Activated CD4-positive, CD25-positive, alpha-beta regulatory T cell treated with anti-CD3 and anti-CD28 coated beads, Interleukin-2, amount 50 U/mL, for 16 hours (primary cell): ENCODE data around the gene FRMD8.

ENCODE experiments used
- DNase-seq: peaks from one replicate; pipeline ENCODE4 v3.0.0-alpha.2; 2020; ENCODE audit warnings: low read depth, low spot score

Gene FRMD8, protein sequence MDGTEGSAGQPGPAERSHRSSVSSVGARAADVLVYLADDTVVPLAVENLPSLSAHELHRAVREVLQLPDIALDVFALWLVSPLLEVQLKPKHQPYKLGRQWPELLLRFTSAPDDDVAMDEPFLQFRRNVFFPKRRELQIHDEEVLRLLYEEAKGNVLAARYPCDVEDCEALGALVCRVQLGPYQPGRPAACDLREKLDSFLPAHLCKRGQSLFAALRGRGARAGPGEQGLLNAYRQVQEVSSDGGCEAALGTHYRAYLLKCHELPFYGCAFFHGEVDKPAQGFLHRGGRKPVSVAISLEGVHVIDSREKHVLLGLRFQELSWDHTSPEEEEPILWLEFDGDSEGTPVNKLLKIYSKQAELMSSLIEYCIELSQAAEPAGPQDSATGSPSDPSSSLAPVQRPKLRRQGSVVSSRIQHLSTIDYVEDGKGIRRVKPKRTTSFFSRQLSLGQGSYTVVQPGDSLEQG

DNA sequence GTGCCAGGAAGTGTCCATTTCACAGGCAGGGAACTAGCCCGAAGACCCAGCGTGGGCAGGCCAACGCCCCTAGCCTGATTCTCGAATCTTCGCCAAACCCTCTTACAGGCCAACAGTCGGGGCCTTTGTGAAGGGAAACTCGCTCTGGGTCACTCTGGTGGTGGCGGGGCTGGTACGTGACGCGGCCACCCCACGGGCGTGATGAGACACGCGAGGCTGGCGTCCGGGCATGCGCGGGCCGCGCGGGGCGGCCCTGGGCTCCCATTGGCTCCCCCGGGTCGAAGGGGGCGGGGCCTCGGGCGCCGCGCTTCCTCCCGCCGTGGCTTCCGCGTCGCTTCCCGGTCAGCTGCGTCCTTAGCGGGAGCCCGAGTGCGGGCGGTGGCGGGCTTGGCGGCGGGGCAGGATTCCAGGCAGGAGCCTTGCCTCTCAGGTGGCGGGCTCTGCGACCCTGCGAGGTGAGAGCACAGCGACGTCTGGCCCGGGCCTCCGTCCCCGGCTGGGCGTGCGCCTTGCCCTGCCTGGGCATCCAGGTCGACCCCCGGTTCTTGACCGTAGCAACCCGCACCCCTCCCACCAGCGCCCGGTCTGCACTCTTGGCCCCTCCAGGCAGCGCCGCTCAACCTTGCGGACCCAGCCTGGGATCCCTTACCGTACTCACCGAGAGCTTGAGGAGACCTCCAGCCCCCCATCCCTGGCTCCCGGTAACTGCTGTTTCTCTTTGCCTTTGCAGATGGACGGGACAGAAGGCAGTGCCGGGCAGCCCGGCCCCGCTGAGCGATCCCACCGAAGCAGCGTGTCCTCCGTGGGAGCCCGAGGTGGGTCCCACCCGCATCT is at the start of gene FRMD8:
TSS of gene FRMD8 (plus strand) at position 331 of the 834 bp plus-strand sequence. CDS start at position 731, 400 bp downstream.
- DNase-seq, result peak; percentile 77

DNA sequence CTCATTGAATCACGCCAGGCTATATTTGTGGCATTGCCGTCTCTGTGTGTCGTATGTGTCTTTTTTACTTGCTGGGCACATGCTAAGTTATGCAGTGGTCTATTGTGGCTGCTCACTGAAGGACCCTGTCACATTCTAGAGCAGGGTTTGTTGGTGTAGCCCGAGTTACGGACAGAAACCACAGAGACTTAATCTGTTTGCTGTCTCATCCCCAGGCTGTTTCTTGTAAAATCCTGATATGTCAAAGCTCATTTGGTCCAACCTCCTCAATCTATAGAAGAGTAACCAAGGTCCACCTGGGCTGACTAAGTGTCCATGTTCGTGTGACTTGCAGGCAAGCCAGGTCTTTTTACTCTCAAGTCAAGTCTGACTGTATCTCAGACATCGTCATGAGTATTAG is 47.8 kb upstream of the FRMD8 start:
- DNase-seq, result no peak

DNA sequence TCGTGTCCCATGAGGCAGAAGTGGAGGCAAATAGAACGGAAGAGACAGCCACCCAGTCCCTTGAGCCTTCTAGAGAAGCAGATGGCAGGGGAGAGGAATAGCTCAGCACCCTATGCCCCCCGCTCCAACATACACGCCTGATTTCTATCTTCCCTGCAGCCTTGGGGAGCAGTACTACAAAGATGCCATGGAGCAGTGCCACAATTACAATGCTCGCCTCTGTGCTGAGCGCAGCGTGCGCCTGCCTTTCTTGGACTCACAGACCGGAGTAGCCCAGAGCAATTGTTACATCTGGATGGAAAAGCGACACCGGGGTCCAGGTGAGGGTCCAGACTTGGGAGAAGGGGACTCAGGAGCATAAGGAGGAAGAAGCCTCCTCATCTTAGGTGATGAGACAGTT is 46.2 kb upstream of the FRMD8 start:
- no peak for DNase-seq

DNA sequence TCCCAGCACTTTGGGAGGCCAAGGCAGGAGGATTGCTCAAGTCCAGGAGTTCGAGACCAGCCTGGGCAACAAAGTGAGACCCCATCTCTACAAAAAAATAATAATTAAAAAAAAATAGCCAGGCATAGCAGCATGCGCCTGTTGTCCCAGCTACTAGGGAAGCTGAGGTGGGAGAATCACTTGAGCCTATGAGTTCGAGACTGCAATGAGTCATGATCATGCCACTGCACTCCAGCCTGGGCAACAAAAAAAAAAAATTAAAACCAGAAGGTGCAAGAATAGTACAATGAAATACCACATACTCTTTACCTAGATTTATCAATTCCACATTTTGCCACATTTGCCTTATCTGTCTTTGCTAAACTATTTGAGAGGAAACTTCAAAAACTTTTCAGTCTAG is 44.6 kb upstream of the FRMD8 start:
- DNase-seq, result no peak

DNA sequence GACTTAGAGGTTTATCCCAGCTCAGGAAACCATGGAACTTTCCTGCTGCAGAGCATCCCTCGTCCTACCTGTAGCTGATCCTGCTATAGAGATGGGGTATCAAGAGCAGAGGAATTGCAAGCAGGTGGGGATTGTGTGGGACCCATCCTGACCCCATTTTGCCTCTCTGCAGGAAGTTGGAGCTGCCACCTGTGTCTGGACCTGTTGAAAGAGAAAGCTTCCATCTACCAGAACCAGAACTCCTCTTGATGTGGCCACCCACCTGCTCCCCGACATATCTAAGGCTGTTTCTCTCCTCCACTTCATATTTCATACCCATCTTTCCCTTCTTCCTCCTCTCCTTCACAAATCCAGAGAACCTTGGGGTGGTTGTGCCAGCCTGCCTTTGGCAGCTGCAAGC is 34.9 kb upstream of the FRMD8 start:
- DNase-seq, result no peak

DNA sequence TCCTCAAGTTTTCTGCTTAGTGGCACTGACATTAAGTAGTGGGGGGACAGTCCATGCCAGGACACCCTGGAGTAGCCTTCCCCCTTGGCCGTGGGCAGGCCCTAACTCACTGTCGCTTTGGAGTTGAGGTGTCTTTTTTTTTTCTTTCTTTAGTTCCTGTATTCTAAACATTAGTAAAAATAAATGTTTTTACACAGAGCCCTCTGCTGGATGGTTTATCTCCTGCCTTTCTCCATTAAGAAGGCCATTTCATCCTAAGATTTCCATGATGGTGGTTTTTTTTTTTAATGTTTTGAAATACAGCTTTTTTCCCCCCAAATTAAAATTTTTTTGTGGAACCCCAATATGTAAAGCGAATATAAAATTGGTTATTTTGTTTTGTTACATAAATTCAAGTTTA is 33.7 kb upstream of the FRMD8 start:
- no peak for DNase-seq

DNA sequence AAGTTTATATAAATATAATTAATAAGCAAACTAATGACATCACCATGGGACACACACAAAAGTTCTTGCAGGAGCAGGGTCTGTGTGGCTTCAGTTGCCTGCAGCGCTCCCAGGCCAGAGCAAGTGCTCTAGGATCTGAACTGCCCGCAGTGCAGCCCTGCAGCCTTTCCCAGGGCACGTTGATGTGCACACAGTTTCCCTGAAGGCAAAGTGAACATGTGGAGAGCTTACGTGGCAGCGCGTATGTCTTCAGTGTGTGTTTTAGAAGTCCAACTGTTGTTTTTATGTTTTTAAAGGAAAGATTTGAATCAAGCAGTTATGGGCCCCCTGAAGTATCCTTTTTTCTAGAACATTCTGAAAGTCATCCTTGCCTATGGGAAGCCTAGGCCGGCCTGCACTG is 33.1 kb upstream of the FRMD8 start:
- DNase-seq, result no peak

DNA sequence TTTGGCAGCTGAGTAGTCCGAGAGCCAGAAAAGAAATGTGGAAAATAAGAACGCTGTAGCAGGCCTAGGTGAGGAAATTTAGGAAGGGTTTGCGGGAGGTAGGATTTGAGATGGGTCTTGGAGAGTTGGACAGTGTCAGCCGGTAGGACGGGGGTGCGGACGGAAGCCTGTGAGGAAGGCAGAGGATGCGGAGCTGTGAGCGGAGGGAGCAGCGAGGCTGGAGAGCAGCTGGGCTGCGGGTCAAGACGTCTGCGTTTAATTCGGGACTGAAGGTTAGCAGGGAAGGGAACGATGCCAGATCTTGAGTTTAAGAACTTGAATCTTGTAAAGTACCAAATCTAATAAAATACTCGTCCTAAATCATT is 32.6 kb upstream of the FRMD8 start:
- no peak for DNase-seq

DNA sequence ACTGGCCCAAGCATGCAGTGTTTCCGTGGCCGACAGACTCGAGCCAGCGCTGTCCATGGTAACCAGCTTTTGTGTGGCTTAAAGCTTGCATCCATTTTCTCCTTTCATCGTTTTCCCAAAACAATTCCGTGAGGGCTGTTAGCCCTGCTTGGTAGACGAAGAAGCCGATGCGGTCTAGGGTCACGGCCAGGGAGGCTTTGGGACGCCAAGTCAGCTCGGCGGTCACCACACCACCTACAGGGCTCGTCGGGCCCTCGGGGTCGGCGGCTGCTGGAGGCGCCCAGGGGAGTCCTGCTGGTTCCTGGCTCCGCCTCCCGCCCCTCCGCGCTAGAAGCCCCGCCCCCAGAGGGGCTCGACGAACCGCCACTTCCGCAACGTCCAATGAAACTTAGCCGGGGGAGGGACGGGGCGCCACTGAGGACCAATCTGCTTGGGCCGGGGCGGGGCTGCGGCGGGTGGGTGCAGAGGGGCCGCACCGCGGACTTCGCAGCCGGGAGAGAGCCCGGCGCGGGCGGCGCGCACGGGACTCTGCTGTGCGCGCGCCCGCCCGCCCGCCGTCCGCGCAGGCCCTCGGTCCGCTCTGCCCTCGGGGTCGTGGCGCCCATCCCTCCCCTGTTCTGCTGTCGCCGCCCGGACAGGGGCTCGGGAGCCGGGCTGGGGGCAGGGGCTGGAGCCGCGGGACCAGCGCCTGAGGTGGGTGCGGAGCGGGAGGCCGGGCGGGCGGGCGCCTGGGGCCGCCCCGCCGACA is 32.0 kb upstream of the FRMD8 start, which contains the start of gene TIGD3:
TSS of gene TIGD3 (plus strand) at position 487 of the 748 bp plus-strand sequence. CDS start 1,058 bp downstream, outside the sequence.
- peak; percentile 95 for DNase-seq

DNA sequence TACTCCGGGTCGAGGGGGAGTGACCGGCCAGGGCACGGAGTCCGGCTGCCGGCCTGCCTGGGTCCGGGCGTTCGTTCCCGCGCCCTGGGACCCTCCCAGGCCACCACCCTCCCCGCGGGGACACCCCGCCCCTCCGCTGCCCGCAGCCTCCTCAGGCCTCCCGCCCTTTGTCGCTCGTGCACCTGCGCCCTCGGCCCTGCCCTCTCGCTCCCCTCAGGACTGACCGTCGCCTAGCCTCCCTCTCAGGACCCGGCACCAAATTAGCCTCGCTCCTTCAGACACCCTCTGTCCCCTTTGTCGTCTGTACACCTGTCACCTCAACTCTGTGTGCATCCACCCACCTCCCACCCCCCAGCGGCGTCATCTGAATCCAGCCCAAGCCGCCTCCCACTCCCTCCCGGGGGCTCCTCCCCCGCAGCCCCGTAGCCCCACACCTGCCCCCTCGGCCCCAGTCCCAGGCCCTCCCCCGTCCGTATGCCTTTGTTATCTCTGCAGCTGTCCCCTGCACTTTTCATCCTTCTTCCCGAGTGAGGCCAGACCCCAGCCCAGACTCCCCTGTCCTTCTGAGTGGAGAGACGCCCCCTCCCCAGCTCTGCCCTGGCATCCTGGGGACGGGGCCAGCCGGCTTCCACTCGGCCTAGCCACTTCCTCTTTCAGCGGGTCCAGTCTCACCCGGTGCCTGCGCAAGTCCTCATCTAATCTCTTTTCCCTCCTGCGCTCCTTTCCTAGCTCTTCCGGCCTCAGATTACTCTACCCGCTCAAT is 31.2 kb upstream of the FRMD8 start:
- peak; percentile 22 for DNase-seq

DNA sequence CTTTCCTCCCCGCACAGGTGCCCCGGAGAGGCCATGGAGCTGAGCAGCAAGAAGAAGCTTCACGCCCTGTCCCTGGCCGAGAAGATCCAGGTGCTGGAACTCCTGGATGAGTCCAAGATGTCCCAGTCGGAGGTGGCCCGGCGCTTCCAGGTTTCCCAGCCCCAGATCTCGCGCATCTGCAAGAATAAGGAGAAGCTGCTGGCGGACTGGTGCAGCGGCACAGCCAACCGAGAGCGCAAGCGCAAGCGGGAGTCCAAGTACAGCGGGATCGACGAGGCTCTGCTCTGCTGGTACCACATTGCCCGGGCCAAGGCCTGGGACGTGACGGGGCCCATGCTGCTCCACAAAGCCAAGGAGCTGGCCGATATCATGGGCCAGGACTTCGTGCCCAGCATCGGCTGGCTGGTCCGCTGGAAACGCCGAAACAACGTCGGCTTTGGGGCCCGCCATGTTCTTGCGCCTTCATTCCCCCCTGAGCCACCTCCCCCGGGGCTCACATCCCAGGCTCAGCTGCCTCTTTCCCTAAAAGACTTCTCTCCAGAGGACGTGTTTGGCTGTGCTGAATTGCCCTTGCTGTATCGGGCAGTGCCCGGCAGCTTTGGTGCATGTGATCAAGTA is 30.6 kb upstream of the FRMD8 start:
- no peak for DNase-seq

DNA sequence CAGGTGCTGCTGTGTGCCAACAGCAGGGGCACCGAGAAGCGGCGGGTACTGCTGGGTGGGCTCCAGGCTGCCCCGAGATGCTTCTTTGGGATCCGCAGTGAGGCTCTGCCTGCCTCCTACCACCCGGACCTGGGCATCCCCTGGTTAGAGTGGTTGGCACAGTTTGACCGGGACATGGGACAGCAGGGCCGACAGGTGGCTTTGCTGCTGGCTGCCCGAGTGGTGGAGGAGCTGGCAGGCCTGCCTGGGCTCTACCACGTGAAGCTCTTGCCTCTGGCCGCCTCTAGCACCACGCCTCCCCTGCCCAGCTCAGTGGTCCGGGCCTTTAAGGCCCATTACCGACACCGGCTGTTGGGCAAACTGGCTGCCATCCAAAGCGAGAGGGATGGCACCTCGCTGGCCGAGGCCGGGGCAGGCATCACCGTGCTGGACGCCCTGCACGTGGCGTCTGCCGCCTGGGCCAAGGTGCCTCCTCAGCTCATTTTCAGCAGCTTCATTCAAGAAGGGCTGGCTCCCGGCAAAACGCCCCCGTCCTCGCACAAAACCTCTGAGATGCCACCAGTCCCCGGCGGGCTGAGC is 30.0 kb upstream of the FRMD8 start:
- DNase-seq, result no peak

DNA sequence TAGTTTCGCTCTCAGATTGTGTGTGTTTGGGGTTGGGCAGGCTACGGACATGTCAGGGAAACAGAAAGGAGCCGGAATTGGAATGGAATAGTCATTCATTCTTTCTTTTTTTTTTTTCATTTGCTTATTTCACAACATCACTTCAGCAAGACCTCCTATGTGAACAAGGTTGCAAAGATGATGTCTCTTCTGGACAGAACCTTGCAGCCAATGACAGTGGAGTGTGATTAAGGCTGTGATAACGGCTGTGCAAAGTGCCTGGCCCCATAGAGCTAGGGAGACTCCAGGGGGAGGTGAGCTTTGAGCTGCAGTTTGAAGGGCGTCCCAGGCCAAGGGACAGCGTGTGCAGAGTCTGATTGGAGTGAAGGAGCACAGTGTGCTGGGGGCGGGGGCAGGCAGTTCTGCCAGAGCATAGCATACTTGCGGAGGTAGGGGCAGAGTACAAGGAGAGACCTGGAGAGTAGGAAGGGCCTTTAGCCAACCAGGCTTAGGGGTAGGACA is 28.5 kb upstream of the FRMD8 start:
- DNase-seq, result no peak

DNA sequence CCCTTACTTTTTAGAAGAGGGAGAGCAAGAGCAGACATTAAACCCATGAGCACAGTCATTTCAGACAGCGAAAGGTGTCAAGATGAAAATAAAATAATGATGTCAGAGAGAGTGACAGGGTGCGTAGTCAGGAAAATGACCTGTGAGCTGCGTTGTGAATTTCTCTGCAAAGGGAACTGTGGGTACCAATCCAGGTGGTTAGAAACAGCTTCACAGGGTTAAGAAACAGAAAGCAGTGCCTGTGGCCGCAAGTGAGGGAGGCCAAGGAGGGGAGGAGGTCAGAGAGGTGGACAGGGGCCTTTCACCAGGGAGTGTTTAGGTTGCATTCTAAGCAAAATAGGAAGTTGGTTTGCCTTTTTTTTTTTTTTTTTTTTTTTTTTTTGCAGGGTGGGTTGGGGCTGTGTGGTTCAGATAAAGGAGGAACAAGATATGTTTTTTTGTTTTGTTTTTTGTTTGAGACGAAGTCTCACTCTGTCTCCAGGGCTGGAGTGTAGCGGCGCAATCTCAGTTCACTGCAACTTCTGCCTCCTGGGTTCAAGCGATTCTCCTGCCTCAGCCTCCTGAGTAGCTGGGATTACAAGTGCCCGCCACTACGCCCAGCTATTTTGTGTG is 24.0 kb upstream of the FRMD8 start:
- no peak for DNase-seq

DNA sequence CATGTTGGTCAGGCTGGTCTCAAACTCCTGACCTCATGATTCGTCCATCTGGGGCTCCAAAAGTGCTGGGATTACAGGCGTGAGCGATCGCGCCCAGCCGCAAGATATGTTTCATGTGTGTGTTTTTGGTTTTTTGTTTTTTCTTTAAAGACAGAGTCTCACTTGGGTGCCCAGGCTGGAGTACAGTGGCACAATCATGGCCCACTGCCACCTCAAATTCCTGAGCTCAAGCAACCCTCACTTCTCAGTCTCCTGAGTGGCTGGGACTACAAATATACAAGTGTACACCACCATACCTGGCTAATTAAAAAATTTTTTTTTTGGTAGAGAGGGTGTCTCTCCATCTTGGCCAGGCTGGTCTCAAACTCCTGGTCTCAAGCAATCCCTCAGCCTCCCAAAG is 23.5 kb upstream of the FRMD8 start:
- no peak for DNase-seq

DNA sequence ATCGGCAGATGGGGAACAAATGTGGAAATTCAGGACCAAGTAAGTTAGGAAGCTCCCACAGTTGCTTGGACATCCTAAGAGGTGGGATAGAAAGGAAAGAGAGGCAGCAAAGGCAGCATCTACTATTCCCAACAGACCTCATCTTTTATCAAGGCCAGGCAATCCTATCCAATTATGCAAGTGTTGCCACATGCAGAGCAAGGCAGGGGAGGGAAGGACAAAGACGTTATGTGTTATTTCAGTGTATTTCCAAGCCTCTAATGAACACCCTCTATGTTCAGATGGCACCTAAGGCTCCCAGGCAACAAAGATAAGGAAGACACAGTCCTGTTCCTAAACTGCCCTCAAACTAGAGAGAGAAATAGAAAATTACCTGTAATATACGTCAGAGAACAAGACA is 22.7 kb upstream of the FRMD8 start:
- DNase-seq, result no peak

DNA sequence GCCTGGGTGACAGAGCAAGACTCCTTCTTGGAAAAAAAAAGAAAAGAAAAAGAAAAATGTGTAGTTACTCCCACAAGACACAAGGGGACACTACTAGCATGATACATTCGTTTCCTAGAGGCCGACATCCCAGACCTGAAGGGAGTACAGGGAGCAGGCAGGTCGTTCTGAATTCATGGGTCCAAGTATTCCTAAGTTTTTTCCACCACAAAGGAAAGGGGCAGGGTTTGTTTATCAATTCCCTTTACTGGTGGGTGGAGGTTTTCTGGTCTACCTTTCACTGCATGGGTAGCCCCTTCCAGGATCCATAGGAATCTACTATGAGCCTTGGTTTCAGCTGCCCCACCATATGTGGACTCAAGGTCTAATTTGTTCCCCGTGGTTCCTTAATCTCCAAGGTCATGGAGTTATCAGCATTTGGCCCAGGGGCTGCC is 20.1 kb upstream of the FRMD8 start:
- no peak for DNase-seq

DNA sequence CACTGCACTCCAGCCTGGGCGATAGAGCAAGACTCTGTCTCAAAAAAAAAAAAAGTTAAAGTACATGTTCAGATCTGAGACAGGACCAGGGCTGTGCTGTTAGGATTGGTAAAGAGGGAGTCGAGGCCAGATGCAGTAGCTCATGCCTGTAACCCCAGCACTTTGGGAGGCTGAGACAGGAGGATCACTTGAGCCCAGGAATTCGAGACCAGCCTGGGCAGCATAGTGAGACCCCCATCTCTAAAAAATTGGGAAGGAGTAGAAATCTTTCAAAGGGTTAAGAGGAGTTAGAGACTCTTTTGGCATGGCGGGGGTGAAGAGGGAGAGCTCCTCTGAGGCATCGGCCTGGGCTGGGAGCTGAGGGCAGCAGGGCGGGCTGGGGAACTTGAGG is 15.8 kb upstream of the FRMD8 start:
- DNase-seq, result no peak

DNA sequence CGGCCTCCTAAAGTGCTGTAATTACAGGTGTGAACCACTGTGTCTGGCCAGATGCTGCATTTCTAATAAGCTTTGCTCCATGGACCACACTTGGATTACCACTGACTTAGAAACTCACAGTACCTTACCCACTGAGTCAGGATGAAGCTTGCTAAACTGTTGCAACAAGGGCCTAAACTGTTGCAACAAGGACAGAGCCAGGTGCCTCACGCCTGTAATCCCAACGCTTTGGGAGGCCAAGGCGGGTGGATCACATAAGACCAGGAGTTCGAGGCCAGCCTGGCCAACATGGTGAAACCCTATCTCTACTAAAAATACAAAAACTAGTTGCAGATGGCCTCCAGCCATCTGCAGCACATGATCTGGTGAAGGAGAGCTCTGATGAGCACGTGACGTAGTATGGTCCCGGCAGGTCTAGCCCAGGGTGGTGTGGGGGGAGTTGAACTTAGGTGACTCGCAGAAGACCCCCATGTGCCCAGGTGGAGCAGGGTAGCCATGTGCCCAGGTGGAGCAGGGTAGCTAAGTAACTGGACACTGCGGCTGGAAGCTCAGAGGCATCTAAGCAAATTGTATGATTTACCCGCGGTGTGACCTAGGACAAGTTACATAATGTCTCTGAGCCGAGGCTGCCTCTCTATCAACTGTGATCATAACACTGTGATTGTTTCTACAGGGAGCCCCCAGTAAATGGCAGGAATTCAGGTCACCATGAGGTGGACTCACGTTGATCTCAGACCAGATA is 12.4 kb upstream of the FRMD8 start:
- no peak for DNase-seq
